ENCODE data around the gene ST3GAL4.

DNA sequence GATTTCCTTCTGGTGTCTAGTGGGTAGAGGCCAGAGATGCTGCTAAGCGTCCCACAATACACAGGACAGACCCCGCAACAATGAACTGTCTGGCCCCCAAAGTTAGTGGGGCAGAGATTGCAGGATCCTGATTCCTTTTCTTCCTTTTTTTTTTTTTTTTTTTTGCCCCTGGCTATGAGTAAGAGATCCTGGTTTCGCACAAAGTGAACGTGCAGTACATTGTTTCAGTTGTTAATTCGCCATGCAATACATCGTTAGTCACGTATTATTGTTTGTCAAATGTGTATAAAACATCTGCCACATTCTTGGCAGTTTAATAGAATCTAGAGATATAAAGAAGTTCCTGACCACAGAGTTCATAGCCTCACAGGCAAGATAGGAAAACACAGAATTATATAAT is 20.2 kb downstream of the ST3GAL4 start:
- TF ChIP-seq, protein P1, sequence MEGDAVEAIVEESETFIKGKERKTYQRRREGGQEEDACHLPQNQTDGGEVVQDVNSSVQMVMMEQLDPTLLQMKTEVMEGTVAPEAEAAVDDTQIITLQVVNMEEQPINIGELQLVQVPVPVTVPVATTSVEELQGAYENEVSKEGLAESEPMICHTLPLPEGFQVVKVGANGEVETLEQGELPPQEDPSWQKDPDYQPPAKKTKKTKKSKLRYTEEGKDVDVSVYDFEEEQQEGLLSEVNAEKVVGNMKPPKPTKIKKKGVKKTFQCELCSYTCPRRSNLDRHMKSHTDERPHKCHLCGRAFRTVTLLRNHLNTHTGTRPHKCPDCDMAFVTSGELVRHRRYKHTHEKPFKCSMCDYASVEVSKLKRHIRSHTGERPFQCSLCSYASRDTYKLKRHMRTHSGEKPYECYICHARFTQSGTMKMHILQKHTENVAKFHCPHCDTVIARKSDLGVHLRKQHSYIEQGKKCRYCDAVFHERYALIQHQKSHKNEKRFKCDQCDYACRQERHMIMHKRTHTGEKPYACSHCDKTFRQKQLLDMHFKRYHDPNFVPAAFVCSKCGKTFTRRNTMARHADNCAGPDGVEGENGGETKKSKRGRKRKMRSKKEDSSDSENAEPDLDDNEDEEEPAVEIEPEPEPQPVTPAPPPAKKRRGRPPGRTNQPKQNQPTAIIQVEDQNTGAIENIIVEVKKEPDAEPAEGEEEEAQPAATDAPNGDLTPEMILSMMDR (IDR thresholded peaks at IDR 0.05): no peak
- TF ChIP-seq ZFX (IDR thresholded peaks at IDR 0.05; ENCODE audit: borderline replicate concordance): no peak

All from 22Rv1 (cell line).